Caki2 (cell line): ENCODE results near the gene DNAAF5. TPM values are rescaled to one million over a fixed set of nuclear protein-coding genes. Genes with fewer than 3 reads are reported as not detected.

Experiments
- DNase-seq: peaks from one replicate; pipeline ENCODE4 v3.0.0-alpha.2; 2015; ENCODE audit warnings: low read depth
- in situ Hi-C: cut with HindIII; loops from 2 replicates; pipeline ENCODE4 v1.10.0; 2016; ENCODE audit warnings: low sequenced_read_pairs, low pct_unique_long_range_greater_than_20kb, mixed read lengths
- total RNA-seq: library from RNA; depleted of rRNA; stranded (reverse); fragments of >200 nt; shearing (Covaris generic); gene quantifications from 2 replicates; pipeline ENCODE4 v1.2.3, GENCODE V29; 2014; ENCODE audit warnings: low replicate concordance

Gene DNAAF5
- total RNA-seq, 1 experiment from 2014 or later, result 77.4 TPM

DNA sequence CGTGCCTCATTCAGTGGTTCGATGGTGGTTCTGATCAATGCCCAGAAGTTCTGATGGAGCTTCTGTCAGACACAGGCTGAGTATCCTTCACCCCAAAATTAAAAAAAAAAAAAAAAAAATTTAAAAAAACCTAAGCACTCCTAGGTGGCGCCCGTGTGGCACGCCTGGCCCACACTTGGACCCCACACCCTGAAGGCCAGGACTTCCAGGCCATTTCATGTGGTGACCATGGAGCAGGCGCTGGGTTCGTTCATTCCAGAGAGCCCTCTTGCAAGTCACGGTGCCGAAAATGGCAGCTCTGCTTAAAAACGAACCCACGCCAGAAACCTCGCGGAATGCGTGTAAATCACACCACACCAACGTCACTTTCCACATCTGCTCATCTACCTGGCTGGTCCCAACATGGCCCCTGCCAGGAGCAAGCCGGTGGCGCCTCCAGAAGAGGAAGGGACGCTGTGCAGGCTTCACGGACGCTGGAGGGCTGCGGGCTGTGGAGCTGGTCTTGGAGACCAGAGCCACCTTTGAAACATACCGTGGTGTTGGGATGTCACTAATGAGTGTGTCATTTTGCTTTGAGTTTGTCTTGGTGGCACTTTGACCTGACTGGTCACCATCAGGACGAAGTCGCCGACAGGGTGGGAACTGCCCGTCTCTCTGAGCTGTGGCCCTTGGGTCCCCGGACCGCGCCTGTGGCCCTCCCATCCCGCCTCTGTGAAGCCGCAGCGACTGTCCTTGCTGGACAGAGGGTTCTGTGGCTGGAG is 46.5 kb downstream of the DNAAF5 start:
- in situ Hi-C loops, result no loop called here
- DNase-seq, result no peak

DNA sequence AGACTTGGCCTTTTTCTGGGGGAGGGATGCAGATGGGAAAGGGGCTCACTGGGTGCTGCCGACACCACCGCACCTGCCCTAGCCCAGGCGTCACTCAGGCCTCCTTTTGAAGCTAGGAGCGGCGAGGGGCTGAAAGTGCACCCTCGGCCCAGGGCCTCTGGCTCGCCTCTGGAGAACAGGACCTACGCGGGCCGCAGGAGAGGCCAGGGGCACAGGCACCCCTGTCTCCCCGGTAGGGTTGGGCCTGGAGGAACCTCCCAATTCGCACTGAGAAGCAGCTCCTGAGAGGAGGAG is 47.1 kb downstream of the DNAAF5 start:
- no peak for DNase-seq
- in situ Hi-C loops, result no loop called here

GRCh38 chr7:774161-775109 is 47.9 kb downstream of the DNAAF5 start:
- in situ Hi-C loops, result no loop called here
- DNase-seq, result peak; percentile 18

- in situ Hi-C loops, result no loop called here
- no peak for DNase-seq
Observed at GRCh38 chr7:776381-776780, 49.9 kb downstream of the DNAAF5 start.

DNA sequence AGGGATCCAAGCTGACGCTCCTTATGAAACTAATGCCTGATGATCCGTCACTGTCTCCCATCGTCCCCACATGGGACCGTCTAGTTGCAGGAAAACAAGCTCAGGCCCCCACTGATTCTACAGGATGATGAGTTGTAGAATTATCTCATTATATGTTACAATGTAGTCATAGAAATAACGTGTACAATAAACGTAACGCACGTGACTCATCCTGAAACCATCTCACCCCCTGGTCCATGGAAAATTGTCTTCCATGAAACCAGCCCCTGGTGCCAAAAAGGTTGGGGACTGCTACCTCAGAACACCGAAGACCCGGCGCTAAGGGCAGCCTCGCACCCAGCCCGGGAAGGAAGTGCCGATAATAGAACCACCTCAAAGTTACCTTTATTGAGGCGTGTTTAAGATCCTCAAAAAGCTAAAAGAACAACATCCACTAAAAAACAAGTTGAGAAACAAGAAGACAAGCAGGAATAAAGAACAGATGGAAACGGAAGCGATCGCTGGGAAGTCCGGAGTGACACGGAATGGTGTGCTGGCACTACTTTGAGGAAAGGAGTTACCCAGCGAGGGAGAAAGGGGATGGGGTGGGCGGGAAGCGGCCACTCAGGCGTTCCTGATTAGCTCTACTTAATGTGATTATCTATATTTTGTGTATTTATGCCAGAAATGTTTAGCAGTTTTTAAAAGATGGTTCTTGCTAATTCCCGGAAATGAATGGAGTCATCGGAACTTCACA is 50.7 kb downstream of the DNAAF5 start:
- no peak for DNase-seq
- in situ Hi-C loops, result no loop called here

DNA sequence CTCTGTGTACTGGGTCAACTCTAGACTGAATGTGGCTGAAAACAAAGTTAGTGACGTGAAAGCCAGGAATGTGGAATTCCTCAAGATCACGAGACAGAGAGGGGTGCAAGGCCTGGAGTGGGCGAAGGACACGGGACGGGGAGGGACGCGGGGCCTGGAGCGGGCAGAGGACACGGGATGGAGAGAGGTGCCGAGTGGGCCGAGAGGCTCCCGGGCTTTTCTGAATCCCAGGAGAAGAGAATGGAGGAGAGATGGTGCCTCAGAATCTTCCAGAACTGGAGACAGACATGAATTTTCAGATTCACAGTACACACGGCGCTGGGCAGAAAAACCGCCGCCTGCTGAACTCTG is 51.2 kb downstream of the DNAAF5 start:
- no peak for DNase-seq
- in situ Hi-C loops, result no loop called here

GRCh38 chr7:778271-778967 is 51.9 kb downstream of the DNAAF5 start:
- in situ Hi-C loops, result no loop called here
- peak; percentile 39 for DNase-seq

DNA sequence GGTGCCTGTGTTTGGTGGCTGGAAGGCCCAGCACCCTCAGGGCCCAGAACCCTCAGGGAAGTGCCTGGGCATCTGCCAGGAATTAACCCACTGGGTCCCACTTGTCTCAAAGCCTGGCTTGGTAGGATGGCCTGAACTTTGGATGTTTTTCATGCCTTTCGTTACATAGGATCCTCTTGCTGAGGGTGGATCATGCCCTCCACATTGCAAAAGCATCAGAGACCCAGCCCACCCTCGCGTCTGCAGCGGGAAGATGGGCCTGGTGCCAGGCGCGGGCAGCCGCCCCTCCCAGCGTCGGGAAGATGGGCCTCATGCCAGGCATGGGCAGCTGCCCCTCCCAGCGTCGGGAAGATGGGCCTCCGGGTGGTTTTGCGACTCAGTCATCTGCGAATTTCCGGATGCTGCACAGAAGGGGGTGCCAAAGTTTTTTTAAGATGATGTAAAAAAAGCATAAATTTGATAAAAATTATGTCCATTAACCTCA is 52.5 kb downstream of the DNAAF5 start:
- in situ Hi-C loops, result no loop called here
- DNase-seq, result peak; percentile 38

DNA sequence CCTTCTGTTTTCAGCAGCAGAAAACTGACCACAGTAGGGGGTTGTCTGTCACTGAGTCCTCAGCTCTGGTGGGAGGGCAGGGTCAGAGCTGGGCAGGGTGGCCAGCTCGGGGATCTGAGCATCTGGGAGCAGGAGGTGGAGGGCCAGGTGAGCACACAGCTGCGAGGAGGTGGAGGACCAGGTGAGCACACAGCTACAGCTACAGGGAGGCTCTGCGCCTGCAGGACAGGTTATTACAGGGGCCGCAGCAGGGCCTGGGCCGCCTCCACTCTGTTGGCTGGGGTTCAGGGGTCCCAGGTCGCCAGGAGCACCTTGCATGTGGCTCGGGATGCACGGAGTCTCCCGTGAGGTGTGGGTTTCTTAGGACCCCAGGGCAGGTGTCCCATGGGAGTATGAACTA is 53.0 kb downstream of the DNAAF5 start:
- in situ Hi-C loops, result no loop called here

DNA sequence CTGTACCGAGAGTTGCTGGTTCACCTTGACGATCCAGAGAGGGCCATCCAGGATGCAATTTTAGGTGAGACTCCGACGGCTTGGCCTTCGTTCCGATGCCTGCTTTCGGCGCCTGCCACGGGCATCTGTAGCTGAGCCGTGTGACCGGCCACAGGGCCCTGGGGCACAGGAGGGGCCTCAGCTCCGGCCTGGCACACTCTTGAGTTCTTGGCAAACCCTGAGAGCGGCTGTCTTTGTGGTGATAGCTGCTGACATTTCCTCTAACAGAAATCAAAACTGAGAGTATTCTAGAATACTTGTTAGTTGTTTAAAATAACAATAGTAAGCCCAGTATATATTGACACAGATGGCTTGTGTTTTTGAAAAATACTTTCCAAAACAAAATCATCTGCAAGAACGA is 53.6 kb downstream of the DNAAF5 start:
- DNase-seq, result no peak
- in situ Hi-C loops, result no loop called here

More for the DNA sequence above, 53.0 kb downstream of the DNAAF5 start:
- no peak for DNase-seq

- DNase-seq, result no peak
- in situ Hi-C loops, result no loop called here
Observed at GRCh38 chr7:780516-780915, 54.0 kb downstream of the DNAAF5 start.

DNA sequence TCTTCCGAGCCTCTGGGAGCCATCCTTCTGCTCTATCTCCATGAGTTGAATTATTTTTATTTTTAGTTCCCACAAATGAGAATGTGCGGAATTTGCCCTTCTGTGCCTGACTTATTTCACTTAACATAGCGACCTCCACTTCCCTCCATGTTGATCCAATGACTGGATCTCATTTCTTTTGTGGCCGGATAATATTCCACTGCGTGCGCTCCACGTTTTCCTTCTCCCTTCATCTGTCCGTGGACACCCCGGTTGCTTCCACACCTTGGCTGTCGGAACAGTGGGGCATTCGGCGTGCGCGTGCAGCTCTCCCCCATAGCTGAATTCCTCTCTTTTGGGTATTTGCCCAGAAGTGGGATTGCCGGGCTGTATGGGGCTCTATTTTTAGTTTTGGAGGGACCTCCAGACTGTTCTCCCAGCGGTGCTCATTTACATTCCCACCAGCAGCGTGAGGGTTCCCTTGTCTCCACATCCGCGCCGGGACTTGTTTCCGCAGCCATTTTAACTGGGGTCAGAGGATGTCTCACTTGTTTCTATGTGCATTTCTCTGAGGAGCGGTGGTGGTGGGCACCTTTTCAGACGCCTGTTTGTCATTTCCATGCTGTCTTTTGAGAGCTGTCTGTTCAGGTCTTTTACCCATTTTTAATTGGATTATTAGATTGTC is 54.8 kb downstream of the DNAAF5 start:
- in situ Hi-C loops, result no loop called here
- no peak for DNase-seq

GRCh38 chr7:781936-782529 is 55.5 kb downstream of the DNAAF5 start:
- no peak for DNase-seq
- in situ Hi-C loops, result no loop called here

GRCh38 chr7:782718-783449 is 56.4 kb downstream of the DNAAF5 start:
- in situ Hi-C loops, result no loop called here
- no peak for DNase-seq

GRCh38 chr7:783556-784490 is 57.3 kb downstream of the DNAAF5 start:
- in situ Hi-C loops, result no loop called here
- DNase-seq, result no peak

DNA sequence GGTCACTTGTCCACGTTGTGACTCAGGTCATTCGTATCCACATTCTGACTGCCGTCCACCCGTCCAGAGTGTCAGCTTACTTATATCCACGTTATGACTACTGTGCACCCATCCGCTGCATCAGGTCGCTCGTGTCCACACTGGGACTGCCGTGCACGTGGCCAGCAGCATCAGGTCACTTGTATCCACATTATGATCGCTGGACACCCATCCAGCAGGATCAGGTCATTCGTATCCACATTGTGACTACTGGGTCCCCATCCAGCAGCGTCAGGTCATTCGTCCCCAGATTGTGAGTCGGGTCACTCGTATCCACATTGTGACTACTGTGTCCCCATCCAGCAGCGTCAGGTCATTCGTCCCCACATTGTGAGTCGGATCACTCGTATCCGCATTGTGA is 58.5 kb downstream of the DNAAF5 start:
- DNase-seq, result no peak
- in situ Hi-C loops, result no loop called here
